Suprapubic skin (tissue), 4 donors: ENCODE results near the gene RTCA.

Experiments
- CTCF ChIP-seq, 2 donors: fragments of 200-600 bp in 1 of 2; fragments of 450-650 bp in 1 of 2; sonication (generic) in 1 of 2; IDR thresholded peaks; one replicate each; pipeline ENCODE4 v1.5.1; 2016 to 2019; ENCODE audit warnings: antibody characterized with exemption in 2 of 2, mild to moderate bottlenecking in 1 of 2, moderate library complexity in 1 of 2
- POLR2A ChIP-seq, 2 donors: fragments of 450-650 bp; IDR thresholded peaks; one replicate each; pipeline ENCODE4 v1.6.1; 2017; ENCODE audit warnings: antibody characterized with exemption in 2 of 2, mild to moderate bottlenecking in 2 of 2, moderate library complexity in 2 of 2
- POLR2AphosphoS5 ChIP-seq, 3 donors: sonication (generic); formaldehyde crosslinking; IDR thresholded peaks; one replicate each; pipeline ENCODE4 v1.6.1; 2017; ENCODE audit warnings: antibody characterized with exemption in 3 of 3

GRCh38 chr1:100261686-100262085 lies 4.3 kb upstream of the RTCA start:
- no peak for TF ChIP-seq POLR2A (IDR thresholded peaks at IDR 0.05)
- no peak for TF ChIP-seq POLR2AphosphoS5 (IDR thresholded peaks at IDR 0.05)
- TF ChIP-seq CTCF (IDR thresholded peaks at IDR 0.05): no peak
